Ishikawa (cell line): ENCODE data around the gene RSRP1.

Experiments
- CEBPB ChIP-seq: IDR thresholded peaks from 2 replicates; pipeline ENCODE4 v1.6.1; 2012
- CREB1 ChIP-seq: IDR thresholded peaks from 2 replicates; pipeline ENCODE4 v1.6.1; 2012; ENCODE audit warnings: low read depth
- EGR1 ChIP-seq: IDR thresholded peaks from 2 replicates; pipeline ENCODE4 v1.6.1; 2012
- EP300 ChIP-seq: IDR thresholded peaks from 2 replicates; pipeline ENCODE4 v1.6.1; 2012; ENCODE audit warnings: borderline replicate concordance
- FOXM1 ChIP-seq: IDR thresholded peaks from 2 replicates; pipeline ENCODE4 v1.6.1; 2012; ENCODE audit warnings: low read depth, borderline replicate concordance
- MAX ChIP-seq: IDR thresholded peaks from 2 replicates; pipeline ENCODE4 v1.6.1; 2012
- NFIC ChIP-seq: IDR thresholded peaks from 2 replicates; pipeline ENCODE4 v1.6.1; 2012
- RAD21 ChIP-seq: IDR thresholded peaks from 2 replicates; pipeline ENCODE4 v1.6.1; 2012; ENCODE audit warnings: low read depth
- TAF1 ChIP-seq: IDR thresholded peaks from 2 replicates; pipeline ENCODE4 v1.6.1; 2012; ENCODE audit warnings: low read depth, mild to moderate bottlenecking
- TCF12 ChIP-seq: IDR thresholded peaks from 2 replicates; pipeline ENCODE4 v1.6.1; 2012; ENCODE audit warnings: low read depth
- TEAD4 ChIP-seq: IDR thresholded peaks from 2 replicates; pipeline ENCODE4 v1.6.1; 2012
- YY1 ChIP-seq: IDR thresholded peaks from 2 replicates; pipeline ENCODE4 v1.6.1; 2012; ENCODE audit warnings: low read depth
- ZBTB7A ChIP-seq: IDR thresholded peaks from 2 replicates; pipeline ENCODE4 v1.6.1; 2012; ENCODE audit warnings: low read depth
- TF ChIP-seq, protein P1 (sequence below): IDR thresholded peaks from 2 replicates; pipeline ENCODE4 v1.6.1; 2012
- TF ChIP-seq, protein P2 (sequence below): IDR thresholded peaks from 2 replicates; pipeline ENCODE4 v1.6.1; 2012; ENCODE audit warnings: low read depth, mild to moderate bottlenecking

The RSRP1 gene

GRCh38 chr1:25216123-25216522, 31.1 kb downstream of the RSRP1 start:
- TF ChIP-seq RAD21: no peak
- TF ChIP-seq CEBPB: no peak
- no peak for TF ChIP-seq EGR1
- TF ChIP-seq, protein P1, sequence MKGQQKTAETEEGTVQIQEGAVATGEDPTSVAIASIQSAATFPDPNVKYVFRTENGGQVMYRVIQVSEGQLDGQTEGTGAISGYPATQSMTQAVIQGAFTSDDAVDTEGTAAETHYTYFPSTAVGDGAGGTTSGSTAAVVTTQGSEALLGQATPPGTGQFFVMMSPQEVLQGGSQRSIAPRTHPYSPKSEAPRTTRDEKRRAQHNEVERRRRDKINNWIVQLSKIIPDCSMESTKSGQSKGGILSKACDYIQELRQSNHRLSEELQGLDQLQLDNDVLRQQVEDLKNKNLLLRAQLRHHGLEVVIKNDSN: no peak
- no peak for TF ChIP-seq TEAD4
- TF ChIP-seq TCF12: no peak
- no peak for TF ChIP-seq EP300
- no peak for TF ChIP-seq NFIC
- TF ChIP-seq CREB1: no peak

- TF ChIP-seq TEAD4 (no peak), EP300 (no peak), NFIC (no peak), MAX (no peak), YY1 (no peak), CREB1 (no peak), RAD21 (no peak)
- TF ChIP-seq, protein P2, sequence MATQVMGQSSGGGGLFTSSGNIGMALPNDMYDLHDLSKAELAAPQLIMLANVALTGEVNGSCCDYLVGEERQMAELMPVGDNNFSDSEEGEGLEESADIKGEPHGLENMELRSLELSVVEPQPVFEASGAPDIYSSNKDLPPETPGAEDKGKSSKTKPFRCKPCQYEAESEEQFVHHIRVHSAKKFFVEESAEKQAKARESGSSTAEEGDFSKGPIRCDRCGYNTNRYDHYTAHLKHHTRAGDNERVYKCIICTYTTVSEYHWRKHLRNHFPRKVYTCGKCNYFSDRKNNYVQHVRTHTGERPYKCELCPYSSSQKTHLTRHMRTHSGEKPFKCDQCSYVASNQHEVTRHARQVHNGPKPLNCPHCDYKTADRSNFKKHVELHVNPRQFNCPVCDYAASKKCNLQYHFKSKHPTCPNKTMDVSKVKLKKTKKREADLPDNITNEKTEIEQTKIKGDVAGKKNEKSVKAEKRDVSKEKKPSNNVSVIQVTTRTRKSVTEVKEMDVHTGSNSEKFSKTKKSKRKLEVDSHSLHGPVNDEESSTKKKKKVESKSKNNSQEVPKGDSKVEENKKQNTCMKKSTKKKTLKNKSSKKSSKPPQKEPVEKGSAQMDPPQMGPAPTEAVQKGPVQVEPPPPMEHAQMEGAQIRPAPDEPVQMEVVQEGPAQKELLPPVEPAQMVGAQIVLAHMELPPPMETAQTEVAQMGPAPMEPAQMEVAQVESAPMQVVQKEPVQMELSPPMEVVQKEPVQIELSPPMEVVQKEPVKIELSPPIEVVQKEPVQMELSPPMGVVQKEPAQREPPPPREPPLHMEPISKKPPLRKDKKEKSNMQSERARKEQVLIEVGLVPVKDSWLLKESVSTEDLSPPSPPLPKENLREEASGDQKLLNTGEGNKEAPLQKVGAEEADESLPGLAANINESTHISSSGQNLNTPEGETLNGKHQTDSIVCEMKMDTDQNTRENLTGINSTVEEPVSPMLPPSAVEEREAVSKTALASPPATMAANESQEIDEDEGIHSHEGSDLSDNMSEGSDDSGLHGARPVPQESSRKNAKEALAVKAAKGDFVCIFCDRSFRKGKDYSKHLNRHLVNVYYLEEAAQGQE: no peak
Measured at GRCh38 chr1:25212725-25213124, 34.5 kb downstream of the RSRP1 start.

GRCh38 chr1:25210728-25211127, 36.5 kb downstream of the RSRP1 start:
- TF ChIP-seq, protein P2: no peak
- TF ChIP-seq EGR1 (no peak), NFIC (no peak), TCF12 (no peak), CEBPB (no peak)

GRCh38 chr1:25209516-25209915, 37.7 kb downstream of the RSRP1 start:
- TF ChIP-seq MAX: no peak
- TF ChIP-seq CEBPB: no peak
- TF ChIP-seq, protein P1: no peak
- no peak for TF ChIP-seq RAD21
- TF ChIP-seq, protein P2: no peak
- no peak for TF ChIP-seq TCF12
- no peak for TF ChIP-seq EP300
- TF ChIP-seq YY1: no peak
- TF ChIP-seq TAF1: no peak
- TF ChIP-seq CREB1: no peak
- no peak for TF ChIP-seq ZBTB7A
- TF ChIP-seq NFIC: no peak
- TF ChIP-seq EGR1: no peak
- TF ChIP-seq TEAD4: no peak
- TF ChIP-seq FOXM1: no peak

GRCh38 chr1:25208561-25209222, 38.6 kb downstream of the RSRP1 start:
- TF ChIP-seq, protein P1: no peak
- TF ChIP-seq EP300: no peak
- no peak for TF ChIP-seq TEAD4
- TF ChIP-seq TCF12: no peak
- TF ChIP-seq FOXM1: no peak
- no peak for TF ChIP-seq CREB1
- no peak for TF ChIP-seq YY1
- TF ChIP-seq CEBPB: no peak
- no peak for TF ChIP-seq TAF1
- TF ChIP-seq ZBTB7A: no peak
- TF ChIP-seq RAD21: no peak
- TF ChIP-seq, protein P2: no peak
